GM12864 (cell line): ENCODE measurements around the gene SHROOM3.

Experiments
- DNase-seq: peaks from one replicate; pipeline ENCODE4 v3.0.0-alpha.2; 2011; ENCODE audit warnings: low read depth
- H3K4me3 ChIP-seq: 2 replicates; pipeline ENCODE4 v1.5.1; 2011; ENCODE audit warnings: mild to moderate bottlenecking, low read depth, low read length, control low read depth
- CTCF ChIP-seq: IDR thresholded peaks from 2 replicates; pipeline ENCODE4 v1.5.1; 2011; ENCODE audit warnings: low read depth, mild to moderate bottlenecking, moderate library complexity, low read length, control low read depth, inconsistent platforms; ENCODE audit errors: missing control alignments

SHROOM3 gene

GRCh38 chr4:76526585-76526990 lies 91.6 kb downstream of the SHROOM3 start:
- TF ChIP-seq CTCF, result no peak
- DNase-seq, result no peak
- no peak overlapping the region for H3K4me3 ChIP-seq

- no peak for TF ChIP-seq CTCF
- H3K4me3 ChIP-seq, result no peak overlapping the region
- no peak for DNase-seq
Measured at GRCh38 chr4:76527666-76528065, 92.6 kb downstream of the SHROOM3 start.

- no peak overlapping the region for H3K4me3 ChIP-seq
- no peak for DNase-seq
- TF ChIP-seq CTCF, result no peak
Measured at GRCh38 chr4:76531597-76531996, 96.6 kb downstream of the SHROOM3 start.

GRCh38 chr4:76532805-76533204 lies 97.8 kb downstream of the SHROOM3 start:
- DNase-seq, result no peak
- H3K4me3 ChIP-seq, result no peak overlapping the region
- no peak for TF ChIP-seq CTCF

GRCh38 chr4:76533314-76533713 lies 98.3 kb downstream of the SHROOM3 start:
- H3K4me3 ChIP-seq, result no peak overlapping the region
- DNase-seq, result no peak
- TF ChIP-seq CTCF, result no peak

GRCh38 chr4:76535603-76536372 lies 100.8 kb downstream of the SHROOM3 start:
- no peak for TF ChIP-seq CTCF
- DNase-seq, result no peak
- no peak overlapping the region for H3K4me3 ChIP-seq

GRCh38 chr4:76536373-76536689 lies 101.3 kb downstream of the SHROOM3 start:
- no peak for TF ChIP-seq CTCF
- no peak overlapping the region for H3K4me3 ChIP-seq

More at GRCh38 chr4:76536373-76536689, 101.3 kb downstream of the SHROOM3 start:
- no peak for DNase-seq
